Heart left ventricle (tissue), 13 donors: Measurements from ENCODE around the gene DIP2B.

Experiments
- POLR2A ChIP-seq, 2 donors: fragments of 450-650 bp; IDR thresholded peaks; one replicate each; pipeline ENCODE4 v1.6.1; 2017; ENCODE audit warnings: antibody characterized with exemption in 2 of 2, mild to moderate bottlenecking in 2 of 2, moderate library complexity in 2 of 2
- TF ChIP-seq, protein P1 (sequence below), 12 donors: fragments of 200-600 bp; sonication (generic) in 4 of 12; IDR thresholded peaks; one replicate each; pipeline versions ENCODE4 v1.5.0 to v1.8.0; 2018 to 2022; ENCODE audit warnings: antibody characterized with exemption in 12 of 12, mild to moderate bottlenecking in 5 of 12
- donor health status: ischemic (EF 13 %, LVEDD 7.1; RV severe dilation, severe dysfunction).
- donor health status: DM: no; HTN: yes; CAD: no.
- donor health status: DM: no; HTN: no; CAD: no.
- donor health status: ischemic (EF 25% LVEDD 6.9; RV normal size, moderate dysfunction).
- donor health status: ischemic (EF 25% LVEDD 5.7; RV mildly dilated, moderate dysfunction).
- donor health status: ischemic (EF 35%, LVEDD 5.7; RV mildly dilated, moderate dysfunction).
- donor health status: nonischemic (EF 11% LVEDD 7.7; RV severe dilation, severe dysfunction).
- donor health status: DM: yes; HTN: yes; CAD: no.
- donor health status: PGD.
- donor health status: ischemic (EF 29% LVEDD 5.4; RV normal size, mild dysfunction).
- donor health status: nonischemic (EF 23%, LVEDD 6.1; RV moderate dilation, normal function).

- TF ChIP-seq, protein P1, sequence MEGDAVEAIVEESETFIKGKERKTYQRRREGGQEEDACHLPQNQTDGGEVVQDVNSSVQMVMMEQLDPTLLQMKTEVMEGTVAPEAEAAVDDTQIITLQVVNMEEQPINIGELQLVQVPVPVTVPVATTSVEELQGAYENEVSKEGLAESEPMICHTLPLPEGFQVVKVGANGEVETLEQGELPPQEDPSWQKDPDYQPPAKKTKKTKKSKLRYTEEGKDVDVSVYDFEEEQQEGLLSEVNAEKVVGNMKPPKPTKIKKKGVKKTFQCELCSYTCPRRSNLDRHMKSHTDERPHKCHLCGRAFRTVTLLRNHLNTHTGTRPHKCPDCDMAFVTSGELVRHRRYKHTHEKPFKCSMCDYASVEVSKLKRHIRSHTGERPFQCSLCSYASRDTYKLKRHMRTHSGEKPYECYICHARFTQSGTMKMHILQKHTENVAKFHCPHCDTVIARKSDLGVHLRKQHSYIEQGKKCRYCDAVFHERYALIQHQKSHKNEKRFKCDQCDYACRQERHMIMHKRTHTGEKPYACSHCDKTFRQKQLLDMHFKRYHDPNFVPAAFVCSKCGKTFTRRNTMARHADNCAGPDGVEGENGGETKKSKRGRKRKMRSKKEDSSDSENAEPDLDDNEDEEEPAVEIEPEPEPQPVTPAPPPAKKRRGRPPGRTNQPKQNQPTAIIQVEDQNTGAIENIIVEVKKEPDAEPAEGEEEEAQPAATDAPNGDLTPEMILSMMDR (IDR thresholded peaks at IDR 0.05), result no peak
- TF ChIP-seq POLR2A (IDR thresholded peaks at IDR 0.05), result no peak
Observed at GRCh38 chr12:50614167-50614759, 109.5 kb downstream of the DIP2B start.
